Islet precursor cell (in vitro differentiated cells): ENCODE data around the gene TM7SF3.
"Not testable (repeated sequence)": the region's sequence is repeated elsewhere in the genome, so short reads cannot be mapped to it uniquely, and the experiment has no call there.

Experiments used
- DNase-seq: peaks from one replicate; pipeline ENCODE4 v3.0.0-alpha.2; 2018

The TM7SF3 gene

GRCh38 chr12:27014085-27014858 lies at the start of gene TM7SF3:
Gene TM7SF3, minus strand, starts transcription at chr12:27014384. Its CDS starts 216 bp downstream, at chr12:27014168.
- peak; percentile 98 for DNase-seq

- no peak for DNase-seq
Measured at GRCh38 chr12:27063250-27063851, 49.2 kb upstream of the TM7SF3 start.

GRCh38 chr12:27061317-27061716 lies 47.1 kb upstream of the TM7SF3 start:
- DNase-seq: no peak

GRCh38 chr12:27060740-27061139 lies 46.6 kb upstream of the TM7SF3 start:
- no peak for DNase-seq

GRCh38 chr12:27057543-27057942 lies 43.4 kb upstream of the TM7SF3 start:
- DNase-seq: no peak

GRCh38 chr12:27055966-27056365 lies 41.8 kb upstream of the TM7SF3 start:
- DNase-seq: no peak

- DNase-seq: no peak
Measured at GRCh38 chr12:27052742-27053141, 38.6 kb upstream of the TM7SF3 start.

GRCh38 chr12:27052176-27052575 lies 38.0 kb upstream of the TM7SF3 start:
- DNase-seq: no peak

GRCh38 chr12:27048822-27049752 lies 34.9 kb upstream of the TM7SF3 start:
- DNase-seq: no peak

- DNase-seq: not testable (repeated sequence)
Measured at GRCh38 chr12:27042018-27042417, 27.8 kb upstream of the TM7SF3 start.

- not testable (repeated sequence) for DNase-seq
Measured at GRCh38 chr12:27040637-27041036, 26.5 kb upstream of the TM7SF3 start.

- DNase-seq: no peak
Measured at GRCh38 chr12:27034607-27035293, 20.6 kb upstream of the TM7SF3 start.

GRCh38 chr12:27032679-27033078 lies 18.5 kb upstream of the TM7SF3 start:
- DNase-seq: no peak

GRCh38 chr12:27031531-27031930 lies 17.3 kb upstream of the TM7SF3 start:
- no peak for DNase-seq

- no peak for DNase-seq
Measured at GRCh38 chr12:27026257-27026656, 12.1 kb upstream of the TM7SF3 start.

GRCh38 chr12:27025116-27025515 lies 10.9 kb upstream of the TM7SF3 start:
- no peak for DNase-seq

- no peak for DNase-seq
Measured at GRCh38 chr12:27024291-27024690, 10.1 kb upstream of the TM7SF3 start.

GRCh38 chr12:27020761-27021160 lies 6.6 kb upstream of the TM7SF3 start:
- DNase-seq: no peak

- DNase-seq: no peak
Measured at GRCh38 chr12:27018037-27018436, 3.9 kb upstream of the TM7SF3 start.

- peak; percentile 84 for DNase-seq
Measured at GRCh38 chr12:27017163-27017823, 3.1 kb upstream of the TM7SF3 start.

- DNase-seq: no peak
Measured at GRCh38 chr12:27015730-27016076, 1.5 kb upstream of the TM7SF3 start.
